Panc1 (cell line): ENCODE results near the gene SLC26A11. TPM values are rescaled to one million over a fixed set of nuclear protein-coding genes. Genes with fewer than 3 reads are reported as not detected.

Experiments used
- ATAC-seq: fragments of 200-7000 bp; cut with Tn5 transposase; 2 replicates; pipeline ENCODE4 v1.9.1; 2020; ENCODE audit warnings: mild to moderate bottlenecking, moderate library complexity
- BruUV-seq: library from RNA; stranded (reverse); fragments of 400-500 nt; replicated peaks from 2 replicates; lab custom pipeline; 2021; lab: Mats Ljungman, UMichigan
- CTCF ChIA-PET: fragments of 300-600 bp; sonication (Branson Sonifier 250); formaldehyde crosslinking; loops from one replicate; lab custom pipeline; 2022; ENCODE audit warnings: antibody characterized with exemption; lab: Charles Lee
- POLR2A ChIA-PET: fragments of 300-600 bp; sonication (Branson Sonifier 250); formaldehyde crosslinking; loops from one replicate; lab custom pipeline; 2022; ENCODE audit warnings: antibody characterized with exemption; lab: Charles Lee
- DNase-seq: peaks from one replicate; pipeline ENCODE4 v3.0.0-alpha.2; 2010; ENCODE audit warnings: low read depth, low spot score
- H3K27ac ChIP-seq: 2 replicates; pipeline ENCODE4 v1.5.1; 2011; ENCODE audit warnings: mild to moderate bottlenecking, low read length, inconsistent platforms
- H3K27me3 ChIP-seq: fragments of 200-500 bp; sonication (Bioruptor generic); 2 replicates; pipeline ENCODE4 v1.6.0; 2014; ENCODE audit warnings: low read length, inconsistent platforms; ENCODE audit not compliant: control insufficient read depth, insufficient read depth
- H3K36me3 ChIP-seq: fragments of 200-500 bp; sonication (Bioruptor generic); 2 replicates; pipeline ENCODE4 v1.5.1; 2014; ENCODE audit warnings: inconsistent platforms, mild to moderate bottlenecking, low read length, moderate library complexity; ENCODE audit not compliant: control insufficient read depth, insufficient read depth
- H3K4me1 ChIP-seq: 2 replicates; pipeline ENCODE4 v1.5.1; 2011; ENCODE audit warnings: inconsistent platforms, mild to moderate bottlenecking, low read length, moderate library complexity; ENCODE audit not compliant: control insufficient read depth, insufficient read depth
- H3K4me3 ChIP-seq, 2 experiments: 2 replicates each; pipeline ENCODE4 v1.5.1; 2011 to 2012; ENCODE audit warnings: low read depth in 2 of 2, low read length in 2 of 2, mild to moderate bottlenecking in 2 of 2, inconsistent platforms in 1 of 2, moderate library complexity in 1 of 2
- H3K9me3 ChIP-seq: fragments of 200-500 bp; sonication (Bioruptor generic); 2 replicates; pipeline ENCODE4 v1.5.1; 2014; ENCODE audit warnings: low read depth, mild to moderate bottlenecking, inconsistent platforms, low read length, moderate library complexity; ENCODE audit not compliant: control insufficient read depth, insufficient read depth
- POLR2AphosphoS5 ChIP-seq: IDR thresholded peaks from 2 replicates; pipeline ENCODE4 v1.6.1; 2012; ENCODE audit warnings: mild to moderate bottlenecking, low read depth, low read length, moderate library complexity
- SIN3A ChIP-seq: IDR thresholded peaks from 2 replicates; pipeline ENCODE4 v1.6.1; 2012; ENCODE audit warnings: low read depth, mild to moderate bottlenecking, low read length, moderate library complexity, borderline replicate concordance; ENCODE audit not compliant: insufficient read depth
- TCF7L2 ChIP-seq: IDR thresholded peaks from 2 replicates; pipeline ENCODE4 v1.6.1; 2011; ENCODE audit warnings: mild to moderate bottlenecking, low read depth, low read length, inconsistent platforms
- in situ Hi-C: cut with HindIII; loops from 2 replicates; pipeline ENCODE4 v1.10.0; 2016; ENCODE audit warnings: low sequenced_read_pairs, low pct_unique_long_range_greater_than_20kb
- intact Hi-C: fragments of 100-400 bp; cut with micrococcal nuclease; formaldehyde crosslinking; loops from one replicate; pipeline ENCODE4 v1.10.0; 2022; ENCODE audit not compliant: unreplicated experiment
- total RNA-seq: library from RNA; stranded (reverse); gene quantifications from one replicate; pipeline ENCODE4 v1.2.1, GENCODE V29; 2021; ENCODE audit not compliant: unreplicated experiment
- TF ChIP-seq, protein P1 (sequence below): fragments of 450-650 bp; IDR thresholded peaks from 2 replicates; pipeline ENCODE4 v1.5.1; 2017; ENCODE audit warnings: mild to moderate bottlenecking
- TF ChIP-seq, protein P2 (sequence below), 2 experiments: IDR thresholded peaks; 2 replicates each; pipeline ENCODE4 v1.6.1; 2011 to 2012; ENCODE audit warnings: low read depth in 2 of 2, control low read depth in 1 of 2, low read length in 1 of 2, mild to moderate bottlenecking in 1 of 2, moderate library complexity in 1 of 2; ENCODE audit not compliant: insufficient read depth in 1 of 2

SLC26A11 gene
- total RNA-seq, 1 experiment from 2014 or later, result 30.9 TPM

DNA sequence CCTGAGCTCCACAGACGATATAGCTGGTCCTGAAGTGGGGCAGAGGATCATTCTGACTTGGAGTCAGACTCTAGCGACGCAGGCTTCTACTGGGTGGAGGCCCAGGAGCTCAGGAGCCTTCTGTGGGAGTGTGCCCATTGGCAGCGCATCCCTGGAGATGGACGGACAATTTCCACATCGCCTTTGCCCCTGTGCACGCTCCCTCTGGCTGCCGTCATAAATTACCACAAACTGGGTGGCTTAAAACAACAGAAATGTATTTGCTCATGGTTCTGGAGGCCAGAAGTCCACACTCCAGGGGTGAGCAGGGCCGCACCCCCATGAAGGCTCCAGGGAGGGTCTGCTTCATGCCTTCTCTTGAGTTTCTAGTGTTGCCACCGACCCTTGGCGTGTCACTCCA is 43.5 kb upstream of the SLC26A11 start:
- ChIA-PET CTCF (no interaction called here), POLR2A (interaction anchor here (0.5 to 0.7 kb wide), 2 partner anchors 12 to 241 kb away, joined by 3 to 5 read pairs; no protein-coding TSS in a partner anchor)
- in situ Hi-C loops, result no loop called here
- no peaks in the 10 kb centered on the region for H3K36me3 ChIP-seq
- no peaks in the 10 kb centered on the region for H3K27me3 ChIP-seq
- ATAC-seq (no peak), DNase-seq (no peak)
- no peak overlapping the region for H3K4me3 ChIP-seq
- no peak overlapping the region for H3K27ac ChIP-seq
- intact Hi-C loops, result no loop called here
- no peaks in the 10 kb centered on the region for H3K4me1 ChIP-seq
- no TSS peak for BruUV-seq
- no peaks in the 10 kb centered on the region for H3K9me3 ChIP-seq
- TF ChIP-seq SIN3A, result no peak
- no peak for TF ChIP-seq TCF7L2
- no peak for TF ChIP-seq POLR2AphosphoS5
- TF ChIP-seq, protein P1, sequence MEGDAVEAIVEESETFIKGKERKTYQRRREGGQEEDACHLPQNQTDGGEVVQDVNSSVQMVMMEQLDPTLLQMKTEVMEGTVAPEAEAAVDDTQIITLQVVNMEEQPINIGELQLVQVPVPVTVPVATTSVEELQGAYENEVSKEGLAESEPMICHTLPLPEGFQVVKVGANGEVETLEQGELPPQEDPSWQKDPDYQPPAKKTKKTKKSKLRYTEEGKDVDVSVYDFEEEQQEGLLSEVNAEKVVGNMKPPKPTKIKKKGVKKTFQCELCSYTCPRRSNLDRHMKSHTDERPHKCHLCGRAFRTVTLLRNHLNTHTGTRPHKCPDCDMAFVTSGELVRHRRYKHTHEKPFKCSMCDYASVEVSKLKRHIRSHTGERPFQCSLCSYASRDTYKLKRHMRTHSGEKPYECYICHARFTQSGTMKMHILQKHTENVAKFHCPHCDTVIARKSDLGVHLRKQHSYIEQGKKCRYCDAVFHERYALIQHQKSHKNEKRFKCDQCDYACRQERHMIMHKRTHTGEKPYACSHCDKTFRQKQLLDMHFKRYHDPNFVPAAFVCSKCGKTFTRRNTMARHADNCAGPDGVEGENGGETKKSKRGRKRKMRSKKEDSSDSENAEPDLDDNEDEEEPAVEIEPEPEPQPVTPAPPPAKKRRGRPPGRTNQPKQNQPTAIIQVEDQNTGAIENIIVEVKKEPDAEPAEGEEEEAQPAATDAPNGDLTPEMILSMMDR, result no peak

DNA sequence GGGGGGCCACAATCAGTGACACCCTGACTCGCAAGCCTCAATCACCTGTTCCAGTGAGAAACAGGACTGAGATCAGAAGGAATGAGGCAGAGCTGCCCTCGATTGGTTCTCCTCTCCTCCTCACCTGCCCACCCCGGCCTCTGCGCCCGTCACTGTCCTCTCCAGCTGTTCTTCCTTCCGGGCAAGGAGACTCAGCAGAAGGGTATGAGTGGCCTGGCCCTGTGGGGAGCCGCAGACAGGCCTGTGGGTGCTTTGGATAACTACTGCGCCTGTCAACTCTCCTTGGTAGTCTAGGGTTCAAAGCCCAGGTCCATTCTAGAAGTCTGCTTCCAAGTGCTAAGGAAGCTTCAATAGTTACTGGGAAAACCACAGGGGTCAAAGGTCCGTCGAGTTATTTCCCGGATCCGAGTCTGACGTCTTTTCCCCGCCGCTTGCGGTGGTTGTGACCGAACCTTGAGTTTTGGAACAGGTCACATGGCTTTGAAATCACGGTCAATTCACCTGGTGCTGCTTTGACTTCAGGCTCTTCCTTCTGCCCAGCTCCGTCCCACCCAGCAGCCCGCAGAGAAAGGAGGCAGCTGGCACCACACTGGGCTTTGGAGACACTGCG is 42.1 kb upstream of the SLC26A11 start:
- TF ChIP-seq, protein P2, sequence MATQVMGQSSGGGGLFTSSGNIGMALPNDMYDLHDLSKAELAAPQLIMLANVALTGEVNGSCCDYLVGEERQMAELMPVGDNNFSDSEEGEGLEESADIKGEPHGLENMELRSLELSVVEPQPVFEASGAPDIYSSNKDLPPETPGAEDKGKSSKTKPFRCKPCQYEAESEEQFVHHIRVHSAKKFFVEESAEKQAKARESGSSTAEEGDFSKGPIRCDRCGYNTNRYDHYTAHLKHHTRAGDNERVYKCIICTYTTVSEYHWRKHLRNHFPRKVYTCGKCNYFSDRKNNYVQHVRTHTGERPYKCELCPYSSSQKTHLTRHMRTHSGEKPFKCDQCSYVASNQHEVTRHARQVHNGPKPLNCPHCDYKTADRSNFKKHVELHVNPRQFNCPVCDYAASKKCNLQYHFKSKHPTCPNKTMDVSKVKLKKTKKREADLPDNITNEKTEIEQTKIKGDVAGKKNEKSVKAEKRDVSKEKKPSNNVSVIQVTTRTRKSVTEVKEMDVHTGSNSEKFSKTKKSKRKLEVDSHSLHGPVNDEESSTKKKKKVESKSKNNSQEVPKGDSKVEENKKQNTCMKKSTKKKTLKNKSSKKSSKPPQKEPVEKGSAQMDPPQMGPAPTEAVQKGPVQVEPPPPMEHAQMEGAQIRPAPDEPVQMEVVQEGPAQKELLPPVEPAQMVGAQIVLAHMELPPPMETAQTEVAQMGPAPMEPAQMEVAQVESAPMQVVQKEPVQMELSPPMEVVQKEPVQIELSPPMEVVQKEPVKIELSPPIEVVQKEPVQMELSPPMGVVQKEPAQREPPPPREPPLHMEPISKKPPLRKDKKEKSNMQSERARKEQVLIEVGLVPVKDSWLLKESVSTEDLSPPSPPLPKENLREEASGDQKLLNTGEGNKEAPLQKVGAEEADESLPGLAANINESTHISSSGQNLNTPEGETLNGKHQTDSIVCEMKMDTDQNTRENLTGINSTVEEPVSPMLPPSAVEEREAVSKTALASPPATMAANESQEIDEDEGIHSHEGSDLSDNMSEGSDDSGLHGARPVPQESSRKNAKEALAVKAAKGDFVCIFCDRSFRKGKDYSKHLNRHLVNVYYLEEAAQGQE (IDR thresholded peaks at IDR 0.05; ENCODE audit: insufficient read depth in 1 of 2, low read depth in 2 of 2, low read length in 1 of 2), result no peak
- no peak for TF ChIP-seq TCF7L2
- TF ChIP-seq, protein P1, result no peak
- TF ChIP-seq SIN3A, result no peak
- TF ChIP-seq POLR2AphosphoS5, result no peak
- Histone ChIP-seq H3K4me1 (no peaks in the 10 kb centered on the region), H3K36me3 (no peaks in the 10 kb centered on the region), H3K27ac (no peak overlapping the region), H3K27me3 (no peaks in the 10 kb centered on the region), H3K9me3 (no peaks in the 10 kb centered on the region), H3K4me3 (no peak overlapping the region)
- ATAC-seq (no peak), DNase-seq (no peak)
- no TSS peak for BruUV-seq
- POLR2A ChIA-PET, result no interaction called here
- intact Hi-C loops (no loop called here), in situ Hi-C loops (no loop called here)
- CTCF ChIA-PET, result interaction anchor here (0.6 kb wide), 1 partner anchor 57 kb away, joined by 4 read pairs; no protein-coding TSS in a partner anchor
